Endothelial cell of hepatic sinusoid (primary cell): ENCODE data around the gene GXYLT2.

Experiments
- in situ Hi-C: cut with HindIII; loops from 2 replicates; pipeline ENCODE4 v1.10.0; 2017; ENCODE audit warnings: low sequenced_read_pairs

The GXYLT2 gene

DNA sequence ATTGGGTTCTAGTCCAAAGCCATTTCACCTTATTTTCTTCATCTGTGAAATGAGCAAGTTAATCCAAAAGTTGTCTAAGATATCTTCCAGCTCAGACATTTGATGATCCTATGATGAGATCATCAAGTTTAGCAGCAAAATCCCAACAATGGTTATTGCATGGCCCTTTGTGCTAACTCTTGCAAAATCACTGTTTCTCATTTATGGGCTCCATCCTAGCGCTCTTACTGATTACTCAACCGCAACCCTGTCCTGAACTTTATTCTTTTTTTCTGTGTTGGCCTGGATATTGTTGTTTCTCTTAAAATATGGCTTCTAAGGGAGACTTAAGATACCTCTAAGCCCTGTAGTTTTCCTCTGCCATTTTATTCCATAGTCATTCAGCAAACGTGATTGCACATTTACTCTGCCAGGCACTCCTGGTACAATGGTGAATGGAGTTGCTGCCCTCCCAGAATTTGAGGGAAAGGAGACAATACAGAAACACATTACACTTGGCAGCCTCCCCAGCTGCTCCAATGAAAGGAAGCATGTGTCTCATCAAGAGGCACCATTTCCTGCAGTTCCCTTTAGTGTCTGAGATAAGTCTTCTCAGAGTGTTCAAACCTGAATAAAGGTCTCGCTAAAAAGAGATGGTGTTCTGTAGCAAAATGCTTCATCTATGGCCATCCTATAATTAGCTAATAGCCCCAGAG, 4.4 kb downstream of the GXYLT2 start:
- in situ Hi-C loops, result no loop called here

DNA sequence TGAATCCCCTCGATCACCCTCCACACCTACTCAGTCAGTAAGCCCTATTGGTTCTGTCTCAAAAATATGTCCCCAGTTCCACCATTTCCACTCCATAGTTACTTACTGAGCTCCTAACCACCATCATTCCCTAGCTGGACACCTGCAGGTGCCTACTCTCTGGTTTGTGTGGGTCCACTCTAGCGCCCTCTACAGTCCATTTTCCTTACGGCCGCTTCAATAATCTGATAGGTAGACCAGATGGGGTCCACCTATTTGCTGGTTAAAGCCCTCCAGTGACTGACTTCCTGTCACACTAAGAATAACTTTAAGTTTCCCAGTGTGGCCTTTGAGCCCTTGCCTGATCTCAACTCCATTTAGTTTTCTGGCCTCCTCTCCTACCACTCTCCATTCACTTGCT, 5.0 kb downstream of the GXYLT2 start:
- in situ Hi-C loops, result no loop called here

DNA sequence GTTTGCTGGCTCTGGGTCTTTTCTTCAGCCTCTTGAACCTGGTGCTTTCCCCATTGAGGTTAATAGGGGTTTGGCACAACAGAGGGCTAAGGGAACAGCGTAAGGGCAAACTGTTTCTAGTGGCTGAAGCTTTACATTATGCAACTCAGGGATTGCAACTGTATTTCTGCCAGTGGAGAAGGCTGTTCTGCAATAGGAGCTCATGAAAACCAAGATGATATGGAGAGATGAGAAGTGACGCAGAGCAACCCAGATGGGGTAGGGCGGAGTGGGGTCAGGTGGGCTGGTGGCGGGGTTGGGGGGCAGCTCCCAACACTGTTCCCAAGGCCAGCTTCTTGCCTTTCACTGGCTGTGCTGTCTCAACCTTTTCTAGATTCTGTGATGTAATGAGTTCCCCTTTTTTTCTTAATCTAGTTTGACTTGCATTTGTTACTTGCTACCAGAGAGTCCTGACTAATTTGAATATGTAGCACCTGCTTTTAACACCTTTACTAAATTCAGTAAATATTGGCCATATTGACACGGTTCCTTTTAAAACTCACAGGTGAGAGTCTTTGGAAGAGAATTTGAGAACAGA, 7.2 kb downstream of the GXYLT2 start:
- in situ Hi-C loops, result no loop called here

DNA sequence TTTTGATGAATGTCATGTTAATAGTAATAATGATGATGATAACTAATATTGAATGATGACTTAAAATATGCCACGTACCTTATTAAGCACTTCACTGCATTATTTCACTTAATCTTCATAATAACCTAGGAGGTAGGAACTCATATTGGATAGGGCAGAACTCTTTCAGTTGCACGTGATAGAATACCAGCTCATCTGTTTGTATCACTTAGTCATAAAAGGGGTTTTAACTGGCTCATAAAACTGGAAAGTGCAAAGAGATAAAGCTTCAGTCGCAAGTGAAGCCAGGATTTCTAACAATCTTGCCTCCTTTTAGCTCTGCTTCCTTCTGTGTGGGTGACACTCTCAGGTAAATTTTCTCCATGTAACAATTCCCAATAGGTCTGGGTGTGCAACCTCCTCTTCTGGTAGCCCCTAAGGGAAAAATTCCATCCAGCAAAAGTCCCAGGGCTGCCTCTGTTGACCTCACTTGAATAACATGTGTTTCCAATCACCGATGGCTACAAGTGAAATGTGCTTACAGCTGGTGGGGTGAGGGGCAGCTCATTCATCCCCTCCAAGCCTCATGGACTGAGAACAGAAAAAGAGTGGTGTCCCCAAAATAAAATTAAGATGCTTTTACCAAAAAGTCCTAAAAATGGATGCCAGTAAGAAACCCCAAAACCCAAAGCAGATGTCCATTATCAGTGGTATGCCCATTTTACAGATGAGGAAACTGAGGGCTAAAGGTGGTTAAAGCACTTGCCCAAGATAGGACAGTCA, 9.3 kb downstream of the GXYLT2 start:
- in situ Hi-C loops, result no loop called here

DNA sequence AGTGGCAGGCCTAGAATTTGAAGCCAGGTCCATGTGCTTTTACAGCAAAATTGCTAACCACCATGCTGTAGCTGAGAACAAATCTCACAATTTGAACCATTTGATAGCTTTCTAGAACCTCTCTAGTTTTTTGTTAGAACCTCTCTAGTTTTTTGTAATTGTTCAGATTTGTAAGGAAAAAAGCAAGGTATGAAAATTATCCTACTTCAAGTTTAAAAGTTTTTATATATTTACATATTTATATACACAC, 9.8 kb downstream of the GXYLT2 start:
- in situ Hi-C loops, result no loop called here

DNA sequence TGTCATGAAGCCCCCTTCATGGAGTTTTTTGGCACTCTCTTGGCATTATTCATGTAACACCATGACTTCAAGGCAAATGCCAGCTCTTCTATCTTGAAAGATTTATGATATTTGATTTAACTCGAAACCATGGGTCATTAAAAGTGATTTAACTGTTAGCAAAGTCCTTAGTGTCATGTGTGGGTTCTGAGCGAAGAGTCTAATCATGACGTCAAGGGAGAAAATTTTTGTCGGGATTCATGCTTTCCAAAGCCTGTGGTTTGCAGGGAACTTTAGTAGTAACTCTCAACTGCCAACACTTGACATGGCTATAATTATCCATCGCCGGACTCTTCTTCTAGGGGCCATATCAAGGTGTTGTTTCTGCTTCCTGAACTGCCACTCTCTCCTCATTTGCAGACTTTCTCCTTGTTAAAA, 11.5 kb downstream of the GXYLT2 start:
- in situ Hi-C loops, result no loop called here

DNA sequence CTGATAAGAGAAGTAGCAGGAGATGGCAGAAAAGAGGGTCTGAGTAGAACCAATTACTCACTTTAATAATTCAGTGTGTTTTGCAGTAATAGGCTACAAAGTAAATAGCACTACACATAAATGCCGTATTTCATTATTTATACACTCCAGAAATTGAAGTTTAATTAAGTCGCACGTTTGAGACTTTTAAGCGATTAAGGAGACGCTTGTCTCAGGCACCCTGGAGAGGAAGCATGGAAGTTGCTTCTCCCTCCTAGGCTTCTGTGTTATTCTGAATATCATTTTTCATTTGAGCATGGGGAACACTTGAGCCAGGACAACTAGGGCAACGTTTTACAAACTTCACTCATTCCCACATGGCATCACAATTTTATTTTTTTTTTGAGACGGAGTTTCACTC, 12.2 kb downstream of the GXYLT2 start:
- in situ Hi-C loops, result no loop called here

DNA sequence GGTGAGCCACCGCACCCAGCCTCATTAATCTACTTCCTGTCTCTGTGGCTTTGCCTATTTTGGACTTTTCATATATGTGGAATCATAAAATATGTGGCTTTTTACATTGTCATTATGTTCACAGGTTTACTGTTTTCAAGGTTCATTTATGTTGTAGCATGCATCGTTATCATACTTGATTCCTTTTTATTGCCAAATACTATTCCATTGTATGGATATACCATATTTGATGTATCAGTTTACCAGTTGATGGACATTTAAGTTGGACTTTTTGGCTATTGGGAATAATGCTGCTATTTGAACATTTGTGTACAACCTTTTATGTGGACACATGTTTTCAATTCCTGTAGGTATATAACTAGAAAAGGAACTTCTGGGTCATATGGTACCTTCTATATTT, 14.0 kb downstream of the GXYLT2 start:
- in situ Hi-C loops, result no loop called here

DNA sequence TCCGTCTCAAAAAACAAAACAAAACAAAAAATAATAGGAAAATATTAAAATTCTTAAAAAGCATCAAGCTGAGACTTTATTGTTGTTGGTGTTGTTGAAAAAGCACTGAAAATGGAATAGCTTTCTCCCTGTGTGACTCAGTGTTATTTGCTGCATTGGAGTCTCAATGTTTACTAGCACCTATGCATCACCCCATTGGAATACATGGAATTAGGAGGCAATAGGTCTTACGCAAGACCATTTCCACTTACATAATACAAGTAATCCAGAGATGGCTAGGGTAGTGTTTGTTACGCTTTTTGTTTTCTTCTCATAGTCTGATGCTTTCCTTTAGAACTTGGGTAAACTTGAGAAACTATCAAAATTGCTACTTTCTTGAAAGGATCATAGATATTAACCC, 15.2 kb downstream of the GXYLT2 start:
- in situ Hi-C loops, result no loop called here

DNA sequence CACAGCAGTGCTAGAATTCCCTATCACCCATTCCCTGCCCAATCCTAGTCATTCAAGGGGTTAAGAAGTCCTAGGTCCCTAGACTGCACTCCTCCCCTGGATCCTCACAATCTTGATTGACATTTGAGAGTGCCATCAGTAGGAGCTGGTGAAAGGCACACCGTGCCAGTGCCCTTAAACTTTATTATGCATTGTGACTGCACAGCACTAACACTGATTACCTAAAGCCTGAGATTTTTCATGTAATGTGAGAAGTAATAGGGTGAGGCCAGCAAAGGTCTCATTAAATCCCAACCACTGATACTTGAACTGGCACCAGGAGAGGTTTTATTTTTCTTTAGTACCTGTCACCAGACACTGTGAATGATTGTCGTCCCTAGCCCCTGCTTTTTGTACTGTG, 16.3 kb downstream of the GXYLT2 start:
- in situ Hi-C loops, result no loop called here

DNA sequence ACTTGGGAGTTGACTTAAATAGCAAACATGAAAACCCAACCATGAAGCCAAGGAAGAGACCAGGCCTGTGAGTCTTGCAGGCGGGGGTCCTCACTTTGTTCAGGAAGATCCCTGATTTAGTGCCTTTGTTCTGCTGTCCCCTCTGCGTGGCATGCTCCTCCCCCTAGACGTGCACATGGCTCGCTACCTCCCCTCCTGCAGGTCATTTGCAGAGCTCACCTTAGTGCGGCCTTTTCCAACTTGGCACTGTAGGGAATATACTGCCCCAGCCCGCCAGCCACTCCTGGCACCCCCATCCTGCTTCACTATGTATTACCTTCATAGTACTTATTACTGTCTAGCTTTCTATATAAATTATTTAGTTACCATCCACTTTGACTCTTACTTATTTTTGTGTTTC, 18.3 kb downstream of the GXYLT2 start:
- in situ Hi-C loops, result no loop called here

DNA sequence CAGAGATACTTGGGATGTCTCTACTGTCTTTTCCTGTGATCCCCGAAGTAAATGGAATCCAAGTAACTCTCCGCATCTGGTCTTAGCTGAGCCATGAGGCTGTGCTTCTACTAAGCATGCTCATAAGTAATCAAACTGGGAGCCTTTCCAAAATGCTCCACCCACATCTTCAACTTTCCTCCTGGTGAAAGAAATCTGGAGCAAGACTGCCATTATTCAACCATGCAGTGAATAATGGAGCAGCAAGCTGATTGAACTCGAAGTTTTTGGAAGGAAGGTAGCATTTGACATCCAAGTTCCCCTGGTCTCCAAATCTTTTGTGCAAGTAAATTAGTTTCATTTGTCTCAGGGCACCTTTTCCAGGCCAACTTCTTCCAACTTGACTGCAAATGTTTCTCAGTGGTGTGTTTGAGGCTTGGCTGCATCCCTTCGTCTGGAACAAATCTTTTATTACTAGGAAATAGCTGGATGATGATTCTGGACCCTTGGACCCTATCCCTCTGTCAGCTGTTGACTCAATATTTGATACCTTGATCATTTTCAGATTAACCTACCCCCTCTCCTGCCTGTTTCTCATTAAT, 19.4 kb downstream of the GXYLT2 start:
- in situ Hi-C loops, result no loop called here

DNA sequence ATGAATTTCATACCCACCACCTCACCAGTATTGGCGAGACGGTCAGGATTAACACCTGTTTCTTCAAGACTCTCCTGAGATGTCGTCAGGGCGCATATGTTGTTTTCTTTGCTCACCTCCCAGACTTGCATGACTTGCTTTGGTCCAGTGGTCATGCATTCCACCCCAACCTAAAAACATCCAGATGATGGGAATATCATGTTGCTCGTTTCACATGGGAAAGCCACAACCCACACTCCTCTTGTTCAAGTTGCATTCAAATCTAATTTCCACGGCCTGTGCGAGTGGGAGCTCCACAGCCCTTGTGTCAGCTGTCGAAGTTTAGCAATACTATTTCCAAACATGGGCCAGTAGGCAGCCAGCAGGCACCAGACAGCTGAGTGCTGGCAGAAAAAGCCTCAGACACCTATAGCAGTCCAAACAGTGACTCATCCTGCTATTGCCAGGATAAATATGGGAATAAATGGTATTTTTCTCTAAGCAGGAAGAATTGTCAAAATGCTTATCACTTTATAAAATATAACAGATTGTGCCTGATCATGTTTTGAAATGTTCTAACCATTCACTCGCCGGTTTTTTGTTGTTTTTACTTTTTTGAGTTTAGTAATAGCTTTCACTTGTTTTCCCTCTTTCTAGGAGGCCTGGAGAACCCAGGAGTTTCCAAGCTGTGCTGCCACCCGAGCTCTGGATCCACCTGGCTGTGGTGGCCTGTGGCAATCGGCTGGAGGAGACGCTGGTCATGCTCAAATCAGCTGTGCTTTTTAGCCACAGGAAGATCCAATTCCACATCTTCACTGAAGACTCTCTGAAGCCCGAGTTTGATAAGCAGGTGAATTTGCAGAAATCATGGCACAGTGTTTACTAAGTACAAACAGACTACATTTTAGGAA, 20.1 kb downstream of the GXYLT2 start:
- in situ Hi-C loops, result no loop called here

DNA sequence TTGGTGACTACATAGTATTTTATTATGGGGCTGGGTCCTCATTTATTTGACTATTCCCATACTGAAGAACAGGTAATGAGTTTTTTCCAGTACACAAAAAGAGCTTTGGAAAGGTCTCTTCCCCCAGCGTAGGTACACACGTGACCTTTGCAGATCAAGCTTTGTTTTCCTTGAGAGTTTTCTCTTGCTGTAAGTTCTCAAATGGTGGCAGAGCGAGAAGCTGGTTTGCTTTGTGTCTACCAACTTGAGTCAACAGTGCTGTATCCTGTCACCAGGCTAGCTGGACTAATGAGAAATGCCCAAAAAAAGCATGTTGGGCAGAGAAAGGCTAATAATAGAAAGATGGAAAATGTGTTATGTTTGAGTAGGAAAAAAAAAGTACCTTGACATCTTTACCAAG, 21.7 kb downstream of the GXYLT2 start:
- in situ Hi-C loops, result no loop called here

DNA sequence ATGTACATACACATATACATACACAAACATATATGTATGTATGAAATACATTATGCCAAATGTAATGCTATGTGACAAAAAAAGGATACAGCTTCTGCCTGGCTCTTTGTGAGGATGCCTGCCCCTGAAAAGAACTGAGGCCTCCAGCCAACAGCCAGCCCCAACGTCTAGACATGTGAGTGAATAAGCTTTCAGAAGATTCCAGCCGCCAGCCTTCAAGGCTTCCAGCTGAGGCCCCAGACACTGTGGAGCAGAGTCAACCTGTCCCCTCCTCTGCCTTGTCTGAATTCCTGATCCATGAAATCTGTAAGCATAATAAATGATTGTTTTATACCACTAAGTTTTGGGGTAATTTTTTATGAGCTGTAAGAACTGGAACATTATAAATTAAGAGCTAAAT, 24.7 kb downstream of the GXYLT2 start:
- in situ Hi-C loops, result no loop called here

DNA sequence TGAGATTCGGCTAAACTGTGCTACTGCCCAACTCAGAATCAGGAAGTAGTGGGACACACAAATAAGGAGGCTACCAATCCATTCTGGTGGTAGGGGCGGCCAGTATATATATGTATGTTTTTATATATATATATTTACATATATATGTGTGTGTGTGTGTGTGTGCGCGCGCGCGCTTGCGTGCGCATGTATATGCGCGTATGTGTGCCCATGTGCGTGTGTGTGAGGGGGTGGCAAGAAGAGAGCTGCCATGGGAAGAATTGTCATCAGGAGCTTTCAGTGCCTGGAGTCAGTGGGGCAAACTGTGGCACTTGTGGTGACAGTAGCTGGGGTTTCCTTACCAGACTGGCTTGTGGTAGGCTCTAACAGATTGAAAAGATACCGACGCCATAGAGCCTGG, 26.5 kb downstream of the GXYLT2 start:
- in situ Hi-C loops, result no loop called here

DNA sequence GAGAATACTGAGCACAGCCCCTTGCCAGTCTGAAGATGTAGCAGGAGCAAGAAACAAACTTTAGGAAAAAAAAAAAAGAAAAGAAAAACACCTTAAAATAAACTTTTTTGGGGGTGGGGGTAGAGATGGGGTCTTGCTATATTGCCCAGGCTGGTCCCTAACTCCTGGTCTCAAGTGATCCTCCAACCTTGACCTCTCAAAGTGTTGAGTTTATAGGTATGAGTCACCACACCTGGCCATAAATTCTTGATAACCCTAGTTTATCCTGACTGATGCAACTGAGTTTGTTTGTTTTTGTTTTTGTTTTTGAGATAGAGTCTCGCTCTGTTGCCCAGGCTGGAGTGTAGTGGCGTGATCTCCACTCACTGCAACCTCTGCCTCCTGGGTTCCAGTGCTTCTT, 28.4 kb downstream of the GXYLT2 start:
- in situ Hi-C loops, result no loop called here

DNA sequence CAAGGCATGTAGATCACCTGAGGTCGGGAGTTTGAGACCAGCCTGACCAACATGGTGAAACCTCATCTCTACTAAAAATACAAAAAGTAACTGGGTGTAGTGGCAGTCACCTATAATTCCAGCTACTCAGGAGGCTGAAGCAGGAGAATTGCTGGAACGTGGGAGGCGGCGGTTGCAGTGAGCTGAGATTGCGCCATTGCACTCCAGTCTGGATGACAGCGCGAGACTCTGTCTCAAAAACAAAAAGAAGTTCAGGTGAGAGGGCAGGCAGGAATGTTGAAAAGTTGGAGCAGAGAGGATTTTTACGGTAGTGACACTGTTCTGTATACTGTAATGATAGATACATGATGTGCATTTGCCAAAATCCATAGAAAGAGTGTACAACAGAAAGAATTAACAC, 31.7 kb downstream of the GXYLT2 start:
- in situ Hi-C loops, result no loop called here

DNA sequence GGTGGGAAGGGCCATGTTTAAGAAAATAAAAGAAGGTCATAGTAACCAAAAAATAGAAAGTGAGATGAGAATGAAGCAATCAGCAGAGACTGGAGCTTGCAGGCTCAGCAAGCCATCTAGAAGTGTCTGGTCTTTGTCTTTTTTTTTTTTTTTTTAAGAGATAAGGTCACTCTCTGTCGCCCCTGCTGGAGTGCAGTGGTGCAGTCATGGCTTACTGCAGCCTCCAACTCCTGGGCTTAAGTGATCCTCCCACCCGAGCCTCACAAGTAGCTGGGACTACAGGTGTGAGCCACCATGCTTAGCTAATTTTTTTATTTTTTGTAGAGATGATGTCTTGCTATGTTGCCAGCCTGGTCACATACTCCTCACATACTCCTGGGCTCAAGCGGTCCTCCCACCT, 36.2 kb downstream of the GXYLT2 start:
- in situ Hi-C loops, result no loop called here

DNA sequence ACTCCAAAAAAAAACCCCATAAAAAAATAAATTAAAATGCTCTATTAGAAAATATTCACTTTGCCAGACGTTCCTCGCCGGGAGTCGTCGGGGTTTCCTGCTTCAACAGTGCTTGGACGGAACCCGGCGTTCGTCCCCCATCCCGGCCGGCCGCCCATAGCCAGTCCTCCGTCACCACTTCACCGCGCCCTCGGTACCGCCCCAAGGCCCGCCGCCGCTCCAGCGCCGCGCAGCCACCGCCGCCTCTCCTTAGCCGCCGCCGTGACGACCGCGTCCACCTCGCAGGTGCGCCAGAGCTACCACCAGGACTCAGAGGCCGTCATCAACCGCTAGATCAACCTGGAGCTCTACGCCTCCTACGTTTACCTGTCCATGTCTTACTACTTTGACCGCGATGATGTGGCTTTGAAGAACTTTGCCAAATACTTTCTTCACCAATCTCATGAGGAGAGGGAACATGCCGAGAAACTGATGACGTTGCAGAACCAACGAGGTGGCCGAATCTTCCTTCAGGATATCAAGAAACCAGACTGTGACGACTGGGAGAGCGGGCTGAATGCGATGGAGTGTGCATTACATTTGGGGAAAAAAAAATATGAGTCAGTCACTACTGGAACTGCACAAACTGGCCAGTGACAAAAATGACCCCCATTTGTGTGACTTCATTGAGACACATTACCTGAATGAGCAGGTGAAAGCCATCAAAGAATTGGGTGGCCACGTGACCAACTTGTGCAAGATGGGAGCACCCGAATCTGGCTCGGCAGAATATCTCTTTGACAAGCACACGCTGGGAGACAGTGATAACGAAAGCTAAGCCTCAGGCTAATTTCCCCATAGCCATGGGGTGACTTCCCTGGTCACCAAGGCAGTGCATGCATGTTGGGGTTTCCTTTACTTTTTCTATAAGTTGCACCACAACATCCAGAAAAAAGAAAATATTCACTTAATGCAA, 41.2 kb downstream of the GXYLT2 start:
- in situ Hi-C loops, result loop anchor here (25.0 kb wide), 1 partner anchor 133 kb away; the partner anchor contains the start of gene EBLN2
